HUES64 (cell line): ENCODE measurements around the gene ACVR2A.

Experiments
- H3K27ac ChIP-seq: 2 replicates; pipeline ENCODE4 v1.7.0; 2013; ENCODE audit warnings: low read depth, low read length, inconsistent platforms
- H3K27me3 ChIP-seq: 2 replicates; pipeline ENCODE4 v1.6.1; 2013; ENCODE audit warnings: mild to moderate bottlenecking, low read length; ENCODE audit not compliant: insufficient read depth
- H3K36me3 ChIP-seq: 2 replicates; pipeline ENCODE4 v1.6.1; 2013; ENCODE audit warnings: mild to moderate bottlenecking, low read length; ENCODE audit not compliant: insufficient read depth
- H3K4me1 ChIP-seq: 2 replicates; pipeline ENCODE4 v1.6.1; 2013; ENCODE audit warnings: mild to moderate bottlenecking, low read length, moderate library complexity; ENCODE audit not compliant: insufficient read depth
- H3K4me3 ChIP-seq: 2 replicates; pipeline ENCODE4 v1.5.1; 2013; ENCODE audit warnings: mild to moderate bottlenecking, low read length, moderate library complexity
- H3K9ac ChIP-seq: 2 replicates; pipeline ENCODE4 v1.6.1; 2013; ENCODE audit warnings: mild to moderate bottlenecking, low read depth, low read length
- H3K9me3 ChIP-seq: 2 replicates; pipeline ENCODE4 v1.6.1; 2013; ENCODE audit warnings: low read depth, low read length; ENCODE audit not compliant: insufficient read depth
- WGBS: fragments of 150-250, 120-280 bp; methylation state at CpG from one replicate; pipeline ENCODE4 v1.1.7; 2013; ENCODE audit warnings: missing lambda C conversion rate; 5-methylcytosine and 5-hydroxymethylcytosine counted together

ACVR2A gene

DNA sequence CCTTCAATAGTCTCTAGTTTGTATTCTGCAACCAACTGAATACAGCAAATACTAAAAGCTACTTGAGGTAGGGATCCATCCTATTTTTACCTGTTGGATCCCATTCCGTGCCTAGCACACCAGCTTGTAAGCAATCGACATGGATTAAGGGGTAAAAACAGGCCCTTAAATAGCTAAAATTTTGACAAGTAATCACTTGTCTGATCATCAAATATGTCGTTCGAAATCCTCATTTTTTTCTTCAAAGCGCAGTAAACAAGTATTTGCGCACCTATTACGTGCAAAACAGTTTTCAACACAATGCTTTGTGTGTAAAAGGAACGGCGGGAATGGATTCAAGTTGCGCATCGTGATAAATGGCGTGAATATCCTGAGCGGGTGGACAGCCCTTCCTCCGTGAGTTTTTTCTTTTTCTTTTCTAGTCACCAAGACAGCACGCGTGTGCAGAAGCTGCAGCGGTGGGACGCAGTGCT lies 1.4 kb upstream of the ACVR2A start:
- Histone ChIP-seq H3K9ac (peak overlapping the region; percentile 99), H3K9me3 (no peaks in the 10 kb centered on the region), H3K27ac (peak overlapping the region; percentile 99), H3K36me3 (no peaks in the 10 kb centered on the region), H3K4me3 (peak overlapping the region; percentile 93), H3K4me1 (peaks cover 17% of the 10 kb centered on the region), H3K27me3 (peaks cover 5% of the 10 kb centered on the region; the same call in 1 of the 2 replicates)
- WGBS, result 12% methylated on average over 18 of the region's 18 CpGs

DNA sequence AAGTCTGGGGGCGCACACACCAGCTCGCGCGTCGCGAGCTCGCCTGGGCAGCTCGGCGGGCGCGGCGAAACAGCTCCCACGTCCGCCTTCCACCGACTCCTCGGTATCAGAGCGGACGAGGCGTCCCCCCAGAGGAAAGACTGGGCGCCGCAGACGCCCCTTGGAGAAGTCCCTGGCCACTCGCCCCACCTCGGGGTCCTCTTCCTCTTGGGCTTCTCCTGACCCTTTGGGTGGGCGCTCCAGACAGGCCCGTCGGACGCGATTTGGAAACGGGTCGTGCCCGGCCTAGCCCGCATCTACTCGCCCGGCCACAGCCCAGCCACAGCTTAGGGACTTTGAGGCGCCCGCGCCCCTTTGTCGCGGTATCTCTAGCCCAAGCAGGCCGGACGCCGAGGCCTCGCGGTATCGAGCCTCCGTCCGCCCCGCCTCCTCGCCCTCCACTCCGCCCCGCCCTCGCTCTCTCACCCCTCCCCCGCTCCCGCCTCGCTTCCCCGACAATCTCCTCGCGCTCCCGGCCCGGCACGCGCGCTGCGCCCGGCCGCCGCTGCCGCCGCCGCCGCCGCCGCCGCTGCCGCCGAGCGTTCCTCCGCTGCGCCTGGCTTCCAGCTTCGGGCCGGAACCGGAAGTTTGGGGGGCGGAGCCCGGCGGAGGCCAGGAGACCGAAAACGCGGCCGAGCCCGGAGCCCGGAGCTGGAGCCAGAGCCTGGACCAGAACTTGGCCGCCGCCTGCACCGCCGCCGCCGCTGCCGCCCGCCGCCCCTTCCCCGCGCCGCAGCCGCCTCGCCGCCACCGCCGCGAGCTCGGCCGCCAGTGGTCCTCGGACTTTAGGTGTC lies 749 bp upstream of the ACVR2A start:
- no peaks in the 10 kb centered on the region for H3K9me3 ChIP-seq
- WGBS, result under 1% methylated on average over 113 of the region's 113 CpGs
- H3K4me1 ChIP-seq, result peaks cover 17% of the 10 kb centered on the region
- H3K27me3 ChIP-seq, result peaks cover 5% of the 10 kb centered on the region; the same call in 1 of the 2 replicates
- peak overlapping the region; percentile 93 for H3K4me3 ChIP-seq
- peak overlapping the region; percentile 99 for H3K27ac ChIP-seq
- H3K9ac ChIP-seq, result peak overlapping the region; percentile 99
- H3K36me3 ChIP-seq, result no peaks in the 10 kb centered on the region

DNA sequence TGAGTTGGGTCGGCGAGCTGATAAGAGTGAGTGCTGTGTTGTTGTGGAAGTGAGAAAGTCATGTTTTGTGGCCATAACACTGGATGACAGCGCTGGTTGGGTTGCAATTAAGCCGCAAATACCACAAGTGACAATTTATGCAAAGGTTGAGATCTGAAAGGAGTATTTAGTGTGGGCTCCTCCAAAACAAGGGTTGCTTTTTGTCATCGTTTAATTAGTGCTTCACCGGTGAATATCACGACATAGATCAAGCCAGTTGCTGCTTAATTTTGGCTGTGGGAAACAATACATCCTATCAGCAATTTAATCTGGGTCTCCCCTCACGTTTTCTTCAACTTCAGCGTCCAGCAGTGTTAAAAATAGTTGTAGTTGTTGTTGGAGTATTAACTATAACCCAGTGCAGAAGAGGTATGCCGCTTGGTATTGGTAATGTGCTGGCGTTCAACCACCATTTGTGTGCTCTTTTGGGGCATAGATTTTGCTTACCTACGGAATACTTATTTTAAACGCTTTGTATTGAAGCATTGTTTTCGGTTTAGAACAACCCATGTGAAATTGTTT lies 662 bp downstream of the ACVR2A start:
- WGBS, result 1% methylated on average over 14 of the region's 14 CpGs
- Histone ChIP-seq H3K4me1 (peaks cover 17% of the 10 kb centered on the region), H3K9ac (peak overlapping the region; percentile 60), H3K4me3 (peak overlapping the region; percentile 90), H3K36me3 (no peaks in the 10 kb centered on the region), H3K9me3 (no peaks in the 10 kb centered on the region), H3K27ac (no peak overlapping the region), H3K27me3 (peaks cover 5% of the 10 kb centered on the region; the same call in 1 of the 2 replicates)

DNA sequence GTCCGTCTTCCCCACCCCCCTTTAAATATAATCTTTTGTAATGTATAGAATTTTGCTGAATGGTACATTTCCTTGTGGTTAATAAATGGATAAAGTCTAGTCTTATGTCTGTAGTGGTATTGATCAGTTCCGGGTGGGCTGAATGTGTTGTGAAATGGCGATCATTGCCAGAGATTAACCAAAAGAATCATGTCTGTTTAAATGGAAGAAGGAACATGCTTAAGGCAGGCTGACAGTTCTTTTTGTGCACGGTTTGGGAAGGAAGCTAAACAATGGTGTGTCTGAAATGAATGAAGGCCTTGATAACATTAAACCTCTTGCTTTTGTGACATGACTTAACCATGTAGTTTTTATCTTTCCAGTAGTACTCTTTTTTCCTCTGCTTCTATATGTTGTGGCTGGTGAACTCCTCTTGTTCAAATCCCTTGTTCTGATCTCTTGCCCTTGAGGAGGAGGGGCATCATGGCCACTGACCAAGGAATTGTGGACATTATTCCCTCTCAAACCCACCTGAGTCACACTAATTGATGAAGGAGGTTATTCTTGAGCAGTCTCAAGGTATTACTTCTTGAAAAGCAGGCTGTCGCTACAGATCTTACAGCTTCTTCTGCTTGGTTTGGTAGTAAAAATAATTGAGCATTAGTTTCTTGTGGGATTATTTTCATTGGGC lies 1.7 kb downstream of the ACVR2A start:
- Histone ChIP-seq H3K4me3 (peak overlapping the region; percentile 90), H3K9me3 (no peaks in the 10 kb centered on the region), H3K27ac (no peak overlapping the region), H3K4me1 (peaks cover 17% of the 10 kb centered on the region), H3K9ac (no peak overlapping the region), H3K36me3 (no peaks in the 10 kb centered on the region), H3K27me3 (peaks cover 5% of the 10 kb centered on the region; the same call in 1 of the 2 replicates)
- WGBS, result 52% methylated on average over 4 of the region's 5 CpGs

DNA sequence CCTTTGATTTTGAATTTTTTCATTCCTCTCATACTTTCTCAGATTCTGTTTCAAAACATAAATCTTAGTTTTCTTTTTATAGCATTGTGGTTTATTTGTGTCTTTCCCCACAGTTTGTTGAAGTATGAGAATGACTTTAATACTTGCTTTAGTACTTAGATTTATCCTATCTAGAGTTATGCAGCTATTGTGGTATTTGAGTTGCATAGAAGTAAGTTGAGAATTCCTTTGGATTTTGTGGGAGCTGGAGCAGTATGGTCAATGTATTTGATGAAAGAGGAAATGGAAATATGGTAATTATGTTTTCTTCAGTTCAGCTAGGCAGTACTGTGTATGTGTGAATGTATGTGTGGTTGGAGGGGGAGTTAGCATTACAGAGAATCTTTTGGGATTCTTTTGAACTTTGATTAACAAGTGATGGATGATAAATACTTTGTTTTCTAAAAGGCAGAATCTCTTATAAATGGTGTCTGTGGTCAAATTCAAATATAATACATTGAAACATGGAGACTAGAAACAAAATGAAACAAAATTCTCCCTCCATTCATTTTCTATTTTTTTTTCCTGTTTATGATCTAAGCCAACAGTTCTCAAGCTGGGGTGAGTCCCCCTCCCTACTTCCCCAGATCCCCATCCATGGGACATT lies 3.0 kb downstream of the ACVR2A start:
- Histone ChIP-seq H3K4me3 (no peak overlapping the region), H3K9me3 (no peaks in the 10 kb centered on the region), H3K4me1 (peaks cover 13% of the 10 kb centered on the region), H3K36me3 (no peaks in the 10 kb centered on the region), H3K27me3 (no peaks in the 10 kb centered on the region; the same call in 1 of the 2 replicates), H3K27ac (no peak overlapping the region), H3K9ac (no peak overlapping the region)

GRCh38 chr2:147850838-147851237 lies 6.0 kb downstream of the ACVR2A start:
- peaks cover 7% of the 10 kb centered on the region for H3K4me1 ChIP-seq
- H3K27me3 ChIP-seq, result no peaks in the 10 kb centered on the region
- WGBS, result 94% methylated on average over 1 of the region's 1 CpG
- H3K9ac ChIP-seq, result no peak overlapping the region
- H3K27ac ChIP-seq, result no peak overlapping the region
- H3K4me3 ChIP-seq, result no peak overlapping the region
- H3K36me3 ChIP-seq, result no peaks in the 10 kb centered on the region
- no peaks in the 10 kb centered on the region for H3K9me3 ChIP-seq

DNA sequence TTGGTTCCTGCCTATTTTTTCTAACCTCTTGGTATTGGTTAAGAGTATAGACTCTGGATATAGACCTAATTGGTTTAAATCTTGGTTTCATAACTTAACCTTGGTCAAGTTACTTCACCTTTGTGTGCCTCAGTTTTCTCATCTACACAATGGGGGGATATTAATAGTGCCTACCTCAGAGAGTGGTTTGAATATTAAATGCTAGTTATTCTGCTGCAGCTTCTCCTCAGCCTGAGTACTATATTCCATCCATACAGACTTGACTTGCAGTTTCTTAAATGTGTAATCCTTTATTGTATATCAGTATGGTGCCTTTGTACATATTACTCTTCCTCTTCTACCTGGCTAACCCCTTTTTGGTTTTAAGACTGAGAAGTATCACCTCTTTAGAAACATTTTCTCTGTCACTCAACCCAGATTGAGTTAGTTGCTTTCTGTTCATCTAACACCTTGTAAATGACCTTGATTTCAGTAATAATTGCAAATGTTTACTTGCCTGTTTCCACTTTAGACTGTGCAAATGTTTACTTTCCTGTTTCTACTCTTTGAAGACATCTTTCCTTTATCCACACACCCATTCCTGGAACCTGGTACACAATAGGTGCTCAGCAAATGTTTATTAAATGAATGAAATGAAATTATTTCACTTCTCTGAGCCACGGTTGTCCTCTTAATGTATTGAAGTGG lies 6.6 kb downstream of the ACVR2A start:
- 100% methylated on average over 1 of the region's 1 CpG for WGBS
- H3K27me3 ChIP-seq, result no peaks in the 10 kb centered on the region

GRCh38 chr2:147854557-147855134 lies 9.8 kb downstream of the ACVR2A start:
- H3K4me1 ChIP-seq, result peaks cover 20% of the 10 kb centered on the region
- H3K4me3 ChIP-seq, result no peak overlapping the region
- 96% methylated on average over 6 of the region's 6 CpGs for WGBS

More for the DNA sequence above, 6.6 kb downstream of the ACVR2A start:
- H3K9ac ChIP-seq, result no peak overlapping the region
- H3K9me3 ChIP-seq, result no peaks in the 10 kb centered on the region
- H3K27ac ChIP-seq, result no peak overlapping the region
- H3K4me1 ChIP-seq, result peaks cover 2% of the 10 kb centered on the region; the same call in 1 of the 2 replicates
- no peaks in the 10 kb centered on the region for H3K36me3 ChIP-seq
- no peak overlapping the region for H3K4me3 ChIP-seq

DNA sequence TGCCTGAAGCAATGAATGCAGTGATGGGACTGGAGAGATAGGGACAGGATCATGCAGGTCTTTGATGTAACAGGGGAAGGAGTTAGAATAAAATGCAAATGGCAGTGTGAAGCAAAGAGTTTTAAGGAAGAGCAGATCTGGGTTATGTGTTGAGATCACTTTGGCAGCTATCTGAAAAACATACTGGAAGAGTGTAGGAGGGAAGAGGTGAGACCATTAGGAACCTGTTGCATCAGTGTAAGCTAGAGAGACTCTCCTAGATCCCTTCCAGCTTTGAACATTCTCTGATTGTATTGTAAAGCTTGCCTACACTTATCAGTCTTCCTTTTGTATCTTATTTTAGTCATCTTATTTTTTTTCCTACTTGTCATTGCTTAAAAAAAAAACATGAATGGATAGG lies 10.5 kb downstream of the ACVR2A start:
- Histone ChIP-seq H3K27me3 (no peaks in the 10 kb centered on the region), H3K9me3 (no peaks in the 10 kb centered on the region), H3K27ac (no peak overlapping the region), H3K4me1 (peaks cover 27% of the 10 kb centered on the region), H3K9ac (no peak overlapping the region), H3K36me3 (no peaks in the 10 kb centered on the region), H3K4me3 (no peak overlapping the region)

More at GRCh38 chr2:147854557-147855134, 9.8 kb downstream of the ACVR2A start:
- H3K36me3 ChIP-seq, result no peaks in the 10 kb centered on the region
- H3K27me3 ChIP-seq, result no peaks in the 10 kb centered on the region
- no peaks in the 10 kb centered on the region for H3K9me3 ChIP-seq
- no peak overlapping the region for H3K27ac ChIP-seq
- no peak overlapping the region for H3K9ac ChIP-seq

DNA sequence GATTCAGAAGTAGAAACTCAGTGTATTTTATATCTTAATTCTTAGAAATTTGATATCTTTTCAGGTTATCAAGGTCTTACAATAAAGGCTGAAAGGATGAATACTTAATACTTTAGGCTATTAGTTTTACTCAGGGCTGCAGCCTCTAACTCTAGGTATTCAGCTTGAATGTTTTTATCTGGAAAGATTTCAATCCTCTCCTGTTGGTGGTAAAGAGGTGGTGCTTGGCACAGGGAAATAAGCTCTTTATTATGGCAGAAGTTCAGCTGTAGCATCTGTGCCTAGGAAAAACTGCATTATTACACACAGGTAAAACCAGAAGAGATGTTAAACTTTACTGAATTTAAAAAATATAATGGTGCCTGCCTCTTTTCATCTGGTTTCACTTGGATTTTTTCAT lies 11.1 kb downstream of the ACVR2A start:
- Histone ChIP-seq H3K9ac (no peak overlapping the region), H3K4me3 (no peak overlapping the region), H3K4me1 (peaks cover 34% of the 10 kb centered on the region), H3K9me3 (no peaks in the 10 kb centered on the region), H3K27me3 (no peaks in the 10 kb centered on the region), H3K36me3 (no peaks in the 10 kb centered on the region), H3K27ac (no peak overlapping the region)
